Endometrium (tissue), 2 donors: ENCODE results near the gene ZNF776.
A peak's percentile ranks its signal among the peaks of the same experiment; 100 is the strongest.
"Not testable (repeated sequence)": the region's sequence is repeated elsewhere in the genome, so short reads cannot be mapped to it uniquely, and the experiment has no call there.

Source experiments
- FAIRE-seq: peaks from 2 replicates; lab custom pipeline; 2012; peaks lifted over from hg19 to GRCh38; lab: Jason Lieb, UNC
- donor health status: control.
- donor health status: control.

Gene ZNF776

DNA sequence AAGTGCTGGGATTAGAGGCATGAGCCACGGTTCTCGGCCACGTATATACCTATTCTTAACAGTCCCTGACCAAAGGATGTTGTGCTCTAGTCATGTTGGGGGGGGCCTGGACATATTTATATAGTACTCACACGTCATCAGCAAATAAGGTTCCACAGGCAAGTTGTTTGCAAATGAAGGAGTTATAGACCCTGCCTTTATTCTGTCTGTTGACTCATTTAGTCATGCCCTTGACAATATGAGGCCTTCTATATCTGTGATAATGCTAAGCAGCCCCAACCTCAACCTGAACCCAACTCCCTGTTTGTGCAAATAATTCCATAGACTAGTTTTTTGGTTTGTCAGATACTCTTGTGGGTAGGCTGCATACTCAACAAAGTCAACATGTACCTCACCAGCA is 31.7 kb downstream of the ZNF776 start:
- FAIRE-seq: no peak

DNA sequence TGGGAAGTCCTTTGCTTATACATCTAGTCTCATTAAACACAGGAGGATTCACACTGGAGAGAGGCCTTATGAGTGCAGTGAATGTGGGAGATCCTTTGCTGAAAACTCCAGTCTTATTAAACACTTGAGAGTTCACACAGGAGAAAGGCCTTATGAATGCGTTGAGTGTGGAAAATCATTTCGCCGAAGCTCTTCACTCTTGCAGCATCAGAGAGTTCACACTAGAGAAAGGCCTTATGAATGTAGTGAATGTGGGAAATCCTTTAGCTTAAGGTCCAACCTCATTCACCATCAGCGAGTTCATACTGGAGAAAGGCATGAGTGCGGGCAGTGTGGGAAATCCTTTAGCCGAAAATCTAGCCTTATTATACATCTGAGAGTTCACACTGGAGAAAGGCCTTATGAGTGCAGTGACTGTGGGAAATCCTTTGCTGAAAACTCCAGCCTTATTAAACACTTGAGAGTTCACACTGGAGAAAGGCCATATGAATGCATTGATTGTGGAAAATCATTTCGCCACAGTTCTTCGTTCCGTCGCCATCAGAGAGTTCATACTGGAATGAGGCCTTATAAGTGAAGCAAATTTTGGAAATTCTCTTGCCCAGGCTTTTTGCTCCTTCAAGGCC is 32.7 kb downstream of the ZNF776 start:
- FAIRE-seq: no peak

- FAIRE-seq: no peak
These were observed 39.7 kb downstream of the ZNF776 start for GRCh38 chr19:57786286-57786685.

DNA sequence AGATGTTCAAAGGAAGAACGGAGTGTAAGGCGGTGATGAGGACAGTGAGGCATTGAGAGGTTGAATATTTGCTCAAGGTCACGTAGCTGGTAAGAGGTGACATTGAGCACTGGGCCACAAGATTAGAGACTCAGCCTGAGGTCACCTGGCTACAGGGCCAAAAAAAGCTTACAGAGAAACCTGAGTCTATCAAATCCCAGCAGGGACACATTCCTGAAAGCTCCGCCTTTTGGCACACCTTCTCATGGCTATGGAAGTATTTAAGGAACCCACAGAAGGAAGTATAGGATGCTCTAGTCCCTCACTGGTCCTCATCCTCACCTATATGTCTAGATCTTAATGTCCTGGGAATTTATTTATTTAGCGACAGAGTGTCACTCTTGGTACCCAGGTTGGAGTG is 40.3 kb downstream of the ZNF776 start:
- FAIRE-seq: no peak

GRCh38 chr19:57788114-57788692 is 41.6 kb downstream of the ZNF776 start:
- no peak for FAIRE-seq

DNA sequence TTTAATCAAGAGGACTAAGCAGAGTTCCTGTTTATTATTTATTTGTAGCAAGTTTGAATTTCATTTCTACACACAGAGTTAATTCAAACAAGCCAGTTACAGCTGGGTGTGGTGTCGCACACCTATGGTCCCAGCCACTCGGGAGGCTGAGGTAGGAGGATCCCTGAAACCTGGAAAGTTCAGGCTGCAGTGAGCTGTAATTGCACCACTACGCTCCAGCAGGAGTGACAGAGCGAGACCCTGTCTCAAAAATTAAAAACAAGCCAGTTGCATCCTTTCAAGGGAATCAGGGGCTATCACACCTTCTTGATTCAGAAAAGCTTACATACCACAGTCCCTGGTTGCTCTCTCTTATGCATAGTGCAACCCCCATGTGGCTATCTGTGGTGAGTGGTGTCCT is 42.7 kb downstream of the ZNF776 start:
- no peak for FAIRE-seq

DNA sequence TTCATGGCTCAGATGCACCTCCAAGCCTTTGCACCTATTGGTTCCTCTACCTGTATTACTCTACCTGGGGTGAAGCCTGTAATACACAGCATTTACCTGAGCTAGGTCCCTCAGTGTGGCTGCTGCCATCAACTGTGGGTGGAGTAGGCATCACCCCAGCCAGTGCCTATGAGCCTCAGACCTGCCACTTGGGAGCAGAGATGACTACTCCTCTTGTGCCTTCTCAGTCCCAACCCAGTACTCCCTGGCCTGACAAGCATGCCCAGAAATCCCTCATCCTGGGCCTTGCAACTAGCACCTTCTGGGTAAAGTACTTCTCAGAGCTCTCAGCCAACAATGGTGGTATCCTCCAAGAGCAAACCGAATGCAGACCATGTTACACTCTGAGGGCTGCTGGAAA is 50.0 kb downstream of the ZNF776 start:
- not testable (repeated sequence) for FAIRE-seq

GRCh38 chr19:57800696-57801095 is 54.1 kb downstream of the ZNF776 start:
- FAIRE-seq: no peak

- FAIRE-seq: no peak
These were observed 55.7 kb downstream of the ZNF776 start for GRCh38 chr19:57802269-57802668.

DNA sequence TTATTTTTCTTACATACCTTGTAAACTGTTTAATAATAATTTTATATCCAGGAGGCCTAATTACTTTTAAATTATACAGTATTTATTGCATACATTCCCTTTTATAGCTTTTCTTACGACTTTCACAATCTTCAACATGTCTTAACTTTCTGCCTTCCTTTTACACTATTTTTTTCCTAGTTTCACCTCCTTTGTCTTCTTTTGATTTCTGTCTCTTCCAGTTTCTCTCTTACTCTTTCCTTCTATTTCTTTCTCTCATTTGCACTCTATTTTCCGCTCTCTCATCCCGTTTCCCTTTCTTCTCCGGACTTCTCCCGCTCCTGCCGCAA is 56.6 kb downstream of the ZNF776 start:
- no peak for FAIRE-seq

GRCh38 chr19:57803594-57804325 is 57.1 kb downstream of the ZNF776 start:
- FAIRE-seq: peak; percentile 18

DNA sequence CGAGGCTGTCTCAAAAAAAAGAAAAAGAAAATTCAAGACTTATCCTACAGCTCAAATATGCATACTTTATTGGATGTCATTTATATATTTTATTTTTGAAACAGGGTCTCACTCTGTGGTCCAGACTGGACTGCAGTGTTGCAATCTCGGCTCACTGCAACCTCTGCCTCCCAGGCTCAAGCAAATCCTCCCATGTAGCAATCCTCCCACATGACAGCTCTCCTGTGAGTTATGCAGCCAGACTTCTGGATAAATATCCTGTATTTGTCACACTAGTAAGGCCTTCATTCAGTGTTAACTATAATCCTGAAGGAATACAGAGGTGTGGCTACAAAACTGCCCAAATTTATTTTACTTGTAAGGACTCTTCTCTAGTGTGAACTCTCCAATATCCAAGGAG is 60.9 kb downstream of the ZNF776 start:
- FAIRE-seq: no peak
